NCI-H1105 treated with DMSO at 0.1 percent for 48 hours (cell line): Measurements from ENCODE around the gene INHA.

Experiments used
- DNase-seq: peaks from one replicate; lab custom pipeline; 2025; lab: John Stamatoyannopoulos, UW

Gene INHA

GRCh38 chr2:219574484-219575311, 2.6 kb downstream of the INHA start:
- DNase-seq: no peak

DNA sequence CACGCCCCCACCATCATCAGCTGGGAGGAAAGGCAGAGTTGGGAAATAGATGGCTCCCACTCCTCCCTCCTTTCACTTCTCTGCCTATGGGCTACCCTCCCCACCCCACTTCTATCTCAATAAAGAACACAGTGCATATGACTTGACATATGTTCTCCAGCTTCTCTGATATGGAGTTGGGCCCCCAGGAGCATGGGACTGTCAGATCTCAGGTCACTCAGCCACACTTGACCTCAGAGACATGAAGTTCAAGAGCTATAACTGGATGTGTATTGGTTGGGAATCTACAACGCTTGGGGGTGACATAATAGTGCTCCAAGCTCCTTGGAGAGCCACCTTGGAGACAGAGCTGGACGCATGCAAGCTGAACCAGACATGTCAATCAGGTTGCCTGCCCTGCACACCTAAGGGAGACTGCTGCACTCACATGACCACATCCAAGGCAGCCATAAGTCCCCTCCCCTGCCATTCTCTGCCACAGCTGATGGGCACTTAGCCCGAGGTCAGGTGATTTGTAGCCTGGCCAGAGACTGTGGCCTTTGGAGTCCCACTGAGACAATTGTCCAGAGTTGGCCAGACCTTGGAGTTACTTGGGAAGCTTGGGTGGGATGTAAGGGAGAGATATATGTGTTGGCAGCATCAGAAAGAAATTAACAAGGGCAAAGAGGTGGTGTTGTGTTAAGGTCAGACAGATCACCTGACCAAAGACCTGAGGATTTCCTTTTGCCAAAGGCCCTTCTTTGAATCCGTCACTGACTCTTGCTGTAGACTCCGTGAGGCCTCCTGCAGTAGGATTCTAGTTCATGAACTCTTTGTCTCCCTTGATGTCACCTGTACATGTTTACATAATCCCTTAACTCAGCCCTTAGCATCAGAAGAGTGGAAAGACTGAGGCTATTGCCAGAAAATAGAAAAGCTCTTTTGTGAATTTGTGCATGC, 3.7 kb downstream of the INHA start:
- no peak for DNase-seq

GRCh38 chr2:219576505-219577388, 4.6 kb downstream of the INHA start:
- DNase-seq: peak; percentile 21

DNA sequence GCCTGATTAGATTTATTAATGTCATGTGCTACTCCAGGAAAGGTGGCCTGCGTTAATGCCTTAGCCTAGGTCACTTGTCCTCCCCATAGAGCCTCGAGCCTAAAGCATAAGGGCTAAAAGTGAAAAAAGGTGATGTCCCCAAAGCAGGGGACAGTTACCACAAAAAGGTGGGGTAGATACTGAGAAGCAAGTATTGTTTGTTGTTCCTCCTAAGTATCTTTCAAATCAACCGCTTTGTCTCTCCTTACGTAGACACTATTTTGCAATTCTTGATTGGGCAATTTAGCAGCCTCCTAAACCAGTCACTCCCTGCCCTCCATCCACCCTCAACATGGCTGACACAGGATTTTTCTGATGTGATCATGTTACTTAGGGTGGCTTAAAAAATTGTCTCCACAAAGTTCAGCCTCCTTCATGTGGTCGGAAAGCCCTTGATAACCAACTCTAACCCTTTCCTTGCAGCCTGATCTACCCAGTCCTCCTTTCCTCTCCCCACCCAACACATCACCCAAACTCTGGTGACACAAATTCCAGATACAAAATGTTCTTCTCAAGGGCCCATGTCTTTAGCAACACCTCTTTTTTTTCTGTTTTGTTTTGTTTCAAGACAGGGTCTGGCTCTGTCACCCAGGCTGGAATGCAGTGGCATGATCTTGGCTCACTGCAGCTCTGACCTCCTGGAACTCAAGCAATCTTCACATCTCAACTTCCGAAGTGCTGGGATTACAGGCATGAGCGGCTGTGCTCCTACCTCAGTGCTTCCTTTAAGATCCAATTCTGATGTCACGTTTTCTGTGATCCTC, 6.9 kb downstream of the INHA start:
- no peak for DNase-seq

DNA sequence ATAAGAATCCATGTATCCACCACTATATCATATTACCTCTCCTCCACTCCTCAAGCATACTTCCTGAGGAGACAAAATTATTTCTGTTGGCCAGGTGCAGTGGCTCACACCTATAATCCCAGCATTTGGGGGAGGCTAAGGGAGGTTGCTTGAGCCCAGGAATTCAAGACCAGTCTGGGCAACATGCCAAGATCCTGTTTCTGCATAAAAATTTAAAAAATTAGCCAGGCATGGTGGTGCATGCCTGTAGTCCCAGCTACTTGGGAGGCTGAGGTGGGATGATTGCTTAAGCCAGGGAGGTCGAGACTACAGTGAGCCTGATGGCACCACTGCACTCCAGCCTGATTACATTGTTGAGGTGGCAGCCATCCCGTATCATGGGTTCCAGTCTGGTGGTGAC, 9.2 kb downstream of the INHA start:
- no peak for DNase-seq

DNA sequence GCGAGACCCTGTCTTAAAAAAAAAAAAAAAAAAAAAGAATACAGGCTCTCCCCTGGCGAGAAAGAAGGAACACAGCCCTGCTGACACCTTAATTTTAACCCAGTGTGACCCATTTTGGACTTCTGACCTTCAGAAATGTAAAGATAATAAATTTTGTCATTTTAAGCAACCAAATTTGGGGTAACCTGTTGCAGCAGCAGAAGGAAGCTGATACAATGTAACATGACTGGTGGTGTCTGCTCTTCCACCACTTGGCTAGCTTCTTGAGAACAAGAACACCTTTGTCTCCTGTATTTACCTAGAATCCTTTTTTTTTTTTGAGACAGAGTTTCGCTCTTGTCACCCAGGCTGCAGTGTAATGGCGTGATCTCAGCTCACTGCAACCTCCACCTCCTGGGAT, 19.0 kb downstream of the INHA start:
- no peak for DNase-seq

DNA sequence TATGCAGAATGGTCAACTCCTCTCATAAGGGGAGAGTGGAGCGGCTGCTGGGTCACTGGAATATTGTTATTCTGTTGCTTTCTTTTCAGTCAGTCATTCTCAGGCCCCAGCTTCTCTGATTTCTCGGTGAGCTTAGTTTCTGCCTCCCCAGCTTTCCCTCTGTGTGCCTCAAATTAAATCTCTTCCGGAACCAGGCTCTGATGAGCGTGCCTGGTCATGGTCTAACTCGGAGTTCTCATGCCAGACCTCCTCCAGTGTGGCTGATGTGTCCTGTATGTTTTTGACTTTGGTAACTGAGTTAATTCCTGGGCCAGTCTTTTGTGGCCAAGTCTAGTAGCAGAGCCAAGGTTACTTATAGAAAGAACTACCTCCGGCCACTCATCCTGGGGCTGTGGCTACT, 20.6 kb downstream of the INHA start:
- no peak for DNase-seq

DNA sequence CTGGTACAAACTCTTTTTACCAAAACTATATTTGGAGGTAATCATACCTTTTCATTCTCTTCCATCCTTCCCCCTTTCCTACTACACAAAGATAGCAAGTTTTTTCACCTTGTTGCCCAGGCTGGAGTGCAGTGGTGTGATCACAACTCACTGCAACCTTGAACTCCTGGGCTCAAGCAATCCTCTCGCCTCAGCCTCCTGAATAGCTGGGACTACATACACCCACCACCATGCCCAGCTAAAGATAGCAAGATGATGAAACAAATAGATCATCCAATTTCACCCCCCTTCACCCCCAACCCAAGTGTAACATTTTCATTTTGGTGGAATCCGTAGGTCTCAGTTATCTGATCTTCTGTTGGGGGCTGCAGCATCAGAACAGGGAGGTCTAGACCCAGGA, 21.0 kb downstream of the INHA start:
- no peak for DNase-seq

GRCh38 chr2:219595256-219595655, 23.1 kb downstream of the INHA start:
- no peak for DNase-seq

GRCh38 chr2:219596954-219597551, 24.9 kb downstream of the INHA start:
- DNase-seq: peak; percentile 27

DNA sequence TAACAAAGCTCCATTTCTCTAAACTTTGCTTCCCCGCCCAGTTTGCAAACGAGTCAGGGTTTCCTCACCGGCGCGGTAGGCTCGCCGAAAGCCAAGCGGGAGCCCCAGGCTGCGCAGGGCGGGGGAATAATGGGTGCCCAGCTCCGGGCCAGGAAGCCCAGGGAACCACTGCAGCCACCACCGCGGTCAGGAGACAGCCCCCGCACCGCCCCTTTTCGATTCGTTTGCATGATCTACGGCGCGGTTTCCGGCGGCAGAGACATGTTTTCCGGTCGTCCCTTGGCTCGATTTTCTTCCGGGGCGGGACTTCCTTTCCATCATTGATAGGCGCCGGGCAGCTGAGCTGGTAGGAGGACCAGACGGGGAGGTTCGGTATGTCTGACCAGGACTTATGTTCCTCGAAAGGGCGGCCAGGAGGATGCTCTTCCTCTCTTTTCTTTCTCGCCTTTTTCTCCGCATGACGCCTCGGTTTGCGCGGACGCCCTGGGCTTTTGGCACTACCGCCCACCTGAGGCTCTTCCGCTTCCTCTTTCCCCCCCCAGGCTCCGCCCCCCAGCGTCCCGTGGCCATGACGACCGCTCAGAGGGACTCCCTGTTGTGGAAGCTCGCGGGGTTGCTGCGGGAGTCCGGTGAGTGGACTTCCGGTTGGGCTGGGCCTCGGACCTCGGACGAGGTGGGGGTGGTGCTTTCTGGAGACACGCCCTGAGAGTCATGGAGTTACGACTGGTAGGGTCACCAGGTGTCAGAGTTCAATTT, 25.6 kb downstream of the INHA start, which contains the start of gene STK11IP:
Gene STK11IP, plus strand, starts transcription at position 306 of the 756 bp plus-strand sequence. Its CDS starts 263 bp downstream, at position 569.
- DNase-seq: peak; percentile 89

DNA sequence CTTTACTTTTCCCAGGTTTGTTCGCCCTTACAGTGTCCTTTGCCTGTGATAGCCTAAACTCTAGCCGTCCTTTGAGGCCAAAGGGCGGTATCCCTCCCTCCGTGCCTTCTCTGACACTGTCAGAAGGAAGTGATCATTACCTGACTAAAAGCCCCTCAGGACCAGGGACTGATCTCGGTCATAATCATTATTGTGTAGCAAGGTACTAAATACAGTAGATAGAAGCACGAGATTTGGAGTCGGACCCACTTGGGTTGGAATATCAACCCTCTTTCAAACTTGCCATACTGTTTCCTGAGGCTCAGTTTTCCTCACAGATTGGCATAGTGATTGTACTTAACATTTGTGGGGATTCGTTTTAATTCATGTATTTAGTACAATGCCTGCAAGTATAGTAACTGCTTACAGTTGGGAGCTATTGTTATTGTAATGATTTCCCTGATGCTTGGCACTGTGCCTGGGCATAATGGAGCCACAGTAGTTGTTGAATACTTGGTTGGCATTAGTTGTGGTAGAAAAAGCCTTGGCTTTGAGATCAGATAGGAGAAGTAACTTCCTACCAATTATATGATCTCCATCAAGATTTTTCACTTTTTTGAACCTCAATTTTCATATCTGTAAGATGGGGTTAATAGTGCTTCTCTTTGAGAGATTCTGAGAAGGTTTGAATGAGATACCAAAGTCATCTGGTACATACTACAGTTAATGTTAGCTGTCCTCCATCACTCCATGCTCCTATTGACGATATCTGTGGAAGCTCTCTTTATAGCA, 26.4 kb downstream of the INHA start:
- DNase-seq: peak; percentile 54

GRCh38 chr2:219603771-219604170, 31.7 kb downstream of the INHA start:
- DNase-seq: no peak

DNA sequence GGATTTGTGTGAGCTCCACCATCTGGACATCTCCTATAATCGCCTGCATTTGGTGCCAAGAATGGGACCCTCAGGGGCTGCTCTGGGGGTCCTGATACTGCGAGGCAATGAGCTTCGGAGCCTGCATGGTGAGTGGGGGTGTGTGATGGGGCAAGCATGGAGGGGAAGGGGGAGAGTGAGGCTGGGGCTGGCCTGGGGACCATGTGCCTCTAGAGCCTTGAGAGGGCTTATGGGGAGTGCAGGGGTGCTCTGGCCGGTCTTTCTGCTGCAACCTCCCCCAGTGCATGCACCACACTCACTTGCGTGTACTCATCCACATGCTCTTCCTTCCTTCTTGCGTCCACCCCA, 33.5 kb downstream of the INHA start:
- DNase-seq: no peak

DNA sequence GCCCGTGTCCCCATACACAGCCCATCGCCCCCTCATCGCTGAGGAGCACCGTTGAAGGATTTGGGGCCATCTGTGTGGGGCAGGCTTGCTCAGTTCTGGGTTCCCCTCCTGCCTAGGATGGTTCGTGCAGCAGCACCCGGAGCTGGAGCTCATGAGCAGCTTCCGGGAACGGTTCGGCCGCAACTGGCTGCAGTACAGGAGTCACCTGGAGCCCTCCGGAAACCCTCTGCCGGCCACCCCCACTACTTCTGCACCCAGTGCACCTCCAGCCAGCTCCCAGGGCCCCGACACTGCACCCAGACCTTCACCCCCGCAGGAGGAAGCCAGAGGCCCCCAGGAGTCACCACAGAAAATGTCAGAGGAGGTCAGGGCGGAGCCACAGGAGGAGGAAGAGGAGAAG, 35.8 kb downstream of the INHA start:
- no peak for DNase-seq

- DNase-seq: no peak
Measured at GRCh38 chr2:219608399-219608964, 36.4 kb downstream of the INHA start.

DNA sequence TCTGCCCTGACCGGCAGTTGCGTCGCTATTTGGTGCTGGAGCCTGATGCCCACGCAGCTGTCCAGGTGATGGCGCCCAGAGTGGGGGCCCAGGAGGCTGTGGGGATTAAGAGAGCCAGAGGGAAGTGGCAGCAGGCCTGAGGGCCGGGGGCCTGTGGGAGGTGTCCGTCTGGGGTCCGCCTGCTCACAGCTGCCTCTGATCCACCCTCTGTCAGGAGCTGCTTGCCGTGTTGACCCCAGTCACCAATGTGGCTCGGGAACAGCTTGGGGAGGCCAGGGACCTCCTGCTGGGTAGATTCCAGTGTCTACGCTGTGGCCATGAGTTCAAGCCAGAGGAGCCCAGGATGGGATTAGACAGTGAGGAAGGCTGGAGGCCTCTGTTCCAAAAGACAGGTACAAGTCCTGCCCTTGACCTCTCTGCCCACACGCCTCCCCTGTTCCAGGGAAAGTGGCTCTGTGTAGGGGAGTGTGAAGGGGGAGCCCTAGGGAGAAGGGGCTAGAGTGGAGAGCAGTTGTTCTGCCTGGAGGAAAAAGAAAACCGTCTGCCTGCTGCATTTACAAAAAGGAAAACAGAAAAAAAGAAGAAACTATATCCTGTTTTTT, 37.1 kb downstream of the INHA start:
- no peak for DNase-seq

DNA sequence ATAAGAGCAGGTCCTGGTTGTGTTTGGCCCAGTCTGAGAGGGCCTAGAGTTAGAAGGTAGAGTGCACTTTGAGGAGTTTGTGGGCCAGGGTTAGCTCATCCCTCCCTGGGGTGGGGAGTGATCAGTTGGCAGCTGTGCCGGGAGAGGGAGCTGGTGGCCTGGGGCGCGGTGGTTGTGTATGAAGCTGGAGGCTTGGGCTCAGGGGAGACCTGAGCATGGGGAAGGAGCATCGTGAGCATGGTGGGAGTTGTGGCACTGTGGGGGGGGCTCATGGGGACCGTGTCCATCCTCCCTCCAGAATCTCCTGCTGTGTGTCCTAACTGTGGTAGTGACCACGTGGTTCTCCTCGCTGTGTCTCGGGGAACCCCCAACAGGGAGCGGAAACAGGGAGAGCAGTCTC, 39.2 kb downstream of the INHA start:
- DNase-seq: no peak
